Fibroblast of lung (primary cell): Measurements from ENCODE around the gene S100A4.

ENCODE experiments used
- CTCF ChIP-seq, 2 donors: IDR thresholded peaks in 1 of 2; conservative IDR thresholded peaks in 1 of 2; 1 replicate in 1 of 2; 2 replicates in 1 of 2; pipeline ENCODE4 v1.5.1; 2011 to 2012; ENCODE audit warnings: low read length in 2 of 2, control low read depth in 1 of 2, inconsistent platforms in 1 of 2, low read depth in 1 of 2, mild to moderate bottlenecking in 1 of 2
- EZH2 ChIP-seq: IDR thresholded peaks from 2 replicates; pipeline ENCODE4 v1.5.1; 2012; ENCODE audit warnings: low read length, control low read depth, mild to moderate bottlenecking; ENCODE audit errors: missing control alignments

- no peak for TF ChIP-seq CTCF (conservative IDR thresholded peaks at IDR 0.05 in 1 of 2, IDR thresholded peaks at IDR 0.05 in 1 of 2; ENCODE audit: low read depth in 1 of 2, low read length in 2 of 2)
- TF ChIP-seq EZH2 = no peak
Observed at GRCh38 chr1:153536012-153536670, 9.5 kb downstream of the S100A4 start.
